Loucy (cell line): ENCODE results near the gene UNC5A.

ENCODE experiments used
- CTCF ChIP-seq: fragments of 200-600 bp; sonication (generic); conservative IDR thresholded peaks from 2 replicates; pipeline ENCODE4 v1.5.1; 2014; ENCODE audit warnings: mild to moderate bottlenecking, antibody characterized with exemption, low read length
- EZH2phosphoT487 ChIP-seq: fragments of 200-600 bp; IDR thresholded peaks from 2 replicates; pipeline ENCODE4 v1.6.1; 2018; ENCODE audit warnings: antibody characterized with exemption, mild to moderate bottlenecking, moderate library complexity, borderline replicate concordance

- TF ChIP-seq CTCF, result no peak
- no peak for TF ChIP-seq EZH2phosphoT487
Observed at GRCh38 chr5:176769911-176770310, 40.4 kb upstream of the UNC5A start.
